K562 (cell line): Measurements from ENCODE around the gene GNAT2. TPM values are rescaled to one million over a fixed set of nuclear protein-coding genes. Genes with fewer than 3 reads are reported as not detected.

Source experiments
- CAMTA2 ChIP-seq: fragments of 250-450 bp; sonication (Bioruptor Pico); conservative IDR thresholded peaks from 2 replicates; pipeline ENCODE4 v1.5.1; 2022
- HSF4 ChIP-seq: fragments of 250-450 bp; sonication (Bioruptor Pico); IDR thresholded peaks from 2 replicates; pipeline ENCODE4 v2.1.2; 2022; ENCODE audit warnings: mild to moderate bottlenecking, moderate library complexity, borderline replicate concordance
- NCOR1 ChIP-seq: fragments of 450-650 bp; IDR thresholded peaks from 2 replicates; pipeline ENCODE4 v1.6.1; 2016; ENCODE audit warnings: mild to moderate bottlenecking, moderate library complexity
- RAD21 ChIP-seq, 2 experiments: fragments of 250-450 bp in 1 of 2; fragments of 450-650 bp in 1 of 2; sonication (Bioruptor Pico) in 1 of 2; formaldehyde crosslinking in 1 of 2; IDR thresholded peaks in 1 of 2; conservative IDR thresholded peaks in 1 of 2; 2 replicates each; pipeline versions ENCODE4 v1.4.0 to v1.8.0; 2020 to 2022; ENCODE audit warnings: mild to moderate bottlenecking in 2 of 2, moderate library complexity in 1 of 2
- SIN3B ChIP-seq: fragments of 450-650 bp; IDR thresholded peaks from 2 replicates; pipeline ENCODE4 v1.6.1; 2017; ENCODE audit warnings: low read depth, mild to moderate bottlenecking, moderate library complexity
- SMC3 ChIP-seq: conservative IDR thresholded peaks from 2 replicates; pipeline ENCODE4 v1.6.1; 2011; ENCODE audit warnings: low read depth, low read length, improper control_type of control experiment; ENCODE audit not compliant: insufficient read depth
- THRAP3 ChIP-seq: fragments of 450-650 bp; IDR thresholded peaks from 2 replicates; pipeline ENCODE4 v1.6.1; 2016; ENCODE audit warnings: mild to moderate bottlenecking, inconsistent platforms, borderline replicate concordance
- ZBTB17 ChIP-seq: fragments of 450-650 bp; formaldehyde crosslinking; IDR thresholded peaks from 2 replicates; pipeline ENCODE4 v1.4.0; 2020; ENCODE audit warnings: mild to moderate bottlenecking
- ZKSCAN8 ChIP-seq: fragments of 200-800 bp; sonication (Bioruptor generic); IDR thresholded peaks from 2 replicates; pipeline ENCODE4 v1.6.1; 2016; ENCODE audit warnings: missing genetic modification characterization, missing compliant biosample characterization
- ZNF263 ChIP-seq: sonication (generic); formaldehyde crosslinking; IDR thresholded peaks from 2 replicates; pipeline ENCODE4 v1.8.0; 2022; ENCODE audit warnings: mild to moderate bottlenecking, missing genetic modification reagents, borderline replicate concordance
- ZNF696 ChIP-seq: fragments of 250-450 bp; sonication (Bioruptor Pico); conservative IDR thresholded peaks from 2 replicates; pipeline ENCODE4 v1.4.0; 2020; ENCODE audit warnings: mild to moderate bottlenecking, moderate library complexity
- ZNF76 ChIP-seq: fragments of 250-450 bp; sonication (Bioruptor Pico); IDR thresholded peaks from 2 replicates; pipeline ENCODE4 v1.4.0; 2020; ENCODE audit warnings: mild to moderate bottlenecking, moderate library complexity, borderline replicate concordance
- polyA plus RNA-seq, 8 experiments: library from polyadenylated mRNA; depleted of rRNA in 4 of 8; stranded (reverse) in 5 of 8; unstranded in 3 of 8; fragments of >200 nt; fragmentation: Nextera tagmentation in 2 of 8; fragmentation: Illumina TruSeq in 1 of 8; extraction: Ambion mirVana in 2 of 8; extraction: Trizol in 1 of 8; gene quantifications; 2 replicates each; pipeline versions ENCODE4 v1.2.1 to v1.2.3, GENCODE V29; 2011 to 2014; ENCODE audit warnings: inconsistent platforms in 1 of 8, missing spikeins in 1 of 8
- total RNA-seq, 7 experiments: library from RNA; depleted of rRNA in 6 of 7; stranded (reverse); fragments of >200 nt in 6 of 7; fragmentation: Illumina TruSeq in 2 of 7; extraction: Trizol in 2 of 7; gene quantifications; 2 replicates each; pipeline versions ENCODE4 v1.2.1 to v1.2.3, GENCODE V29; 2011 to 2021; ENCODE audit warnings: low replicate concordance in 1 of 7
- TF ChIP-seq, protein P1 (sequence below): IDR thresholded peaks from 3 replicates; pipeline ENCODE4 v1.6.1; 2011; ENCODE audit warnings: borderline replicate concordance, mild to moderate bottlenecking; ENCODE audit not compliant: insufficient read length, insufficient read depth
- TF ChIP-seq, protein P2 (sequence below): fragments of 450-650 bp; IDR thresholded peaks from 2 replicates; pipeline ENCODE4 v1.6.1; 2018; ENCODE audit not compliant: partially characterized antibody
- TF ChIP-seq, protein P3 (sequence below): fragments of 250-450 bp; sonication (Bioruptor Pico); IDR thresholded peaks from 2 replicates; pipeline ENCODE4 v1.8.0; 2021; ENCODE audit warnings: mild to moderate bottlenecking, moderate library complexity
- TF ChIP-seq, protein P4 (sequence below): fragments of 450-650 bp; IDR thresholded peaks from 2 replicates; pipeline ENCODE4 v1.6.1; 2017; ENCODE audit warnings: antibody characterized with exemption, mild to moderate bottlenecking

The GNAT2 gene
- total and polyA plus RNA-seq, 9 of the 15 experiments (the other 6 are each of a cell fraction or from before 2014, with no cell fraction given): 0.06 to 0.52 (median 0.24) TPM; not detected in 1

DNA sequence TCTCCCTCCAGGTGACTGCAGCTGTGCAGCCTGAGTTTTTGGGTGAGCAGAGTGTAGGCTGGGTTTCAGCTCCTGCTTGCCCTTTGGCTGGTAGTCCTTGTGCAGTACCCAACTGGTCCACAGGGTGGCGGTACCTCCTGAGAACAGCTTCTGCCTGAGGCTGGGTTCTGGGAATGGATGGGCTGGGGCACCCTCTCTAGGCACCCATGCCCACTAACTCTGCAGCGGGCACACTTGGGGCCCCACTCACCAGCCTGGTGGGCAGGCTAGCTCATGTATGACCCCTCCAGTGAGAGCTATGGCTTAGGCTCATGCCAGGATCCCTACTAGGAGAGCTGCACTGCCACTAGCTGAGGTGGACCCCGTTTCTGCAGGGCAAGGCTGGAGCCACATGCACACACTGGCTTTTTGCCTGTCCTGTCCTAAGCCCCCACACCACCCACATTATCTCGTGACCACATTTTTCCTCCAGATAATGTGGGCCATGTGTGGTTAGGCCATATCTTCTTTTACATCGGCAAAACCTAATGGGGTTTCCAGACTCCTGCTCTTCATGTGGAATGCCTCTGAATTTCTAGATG is 21.0 kb upstream of the GNAT2 start (continued):
- TF ChIP-seq, protein P1, sequence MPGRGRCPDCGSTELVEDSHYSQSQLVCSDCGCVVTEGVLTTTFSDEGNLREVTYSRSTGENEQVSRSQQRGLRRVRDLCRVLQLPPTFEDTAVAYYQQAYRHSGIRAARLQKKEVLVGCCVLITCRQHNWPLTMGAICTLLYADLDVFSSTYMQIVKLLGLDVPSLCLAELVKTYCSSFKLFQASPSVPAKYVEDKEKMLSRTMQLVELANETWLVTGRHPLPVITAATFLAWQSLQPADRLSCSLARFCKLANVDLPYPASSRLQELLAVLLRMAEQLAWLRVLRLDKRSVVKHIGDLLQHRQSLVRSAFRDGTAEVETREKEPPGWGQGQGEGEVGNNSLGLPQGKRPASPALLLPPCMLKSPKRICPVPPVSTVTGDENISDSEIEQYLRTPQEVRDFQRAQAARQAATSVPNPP: no peak
- TF ChIP-seq ZNF76 (CRISPR knock-in tag): 0 out of 2 replicates have a peak, but pooled peaks have one; percentile 34
- TF ChIP-seq ZKSCAN8 (CRISPR knock-in tag): no peak
- TF ChIP-seq, protein P2, sequence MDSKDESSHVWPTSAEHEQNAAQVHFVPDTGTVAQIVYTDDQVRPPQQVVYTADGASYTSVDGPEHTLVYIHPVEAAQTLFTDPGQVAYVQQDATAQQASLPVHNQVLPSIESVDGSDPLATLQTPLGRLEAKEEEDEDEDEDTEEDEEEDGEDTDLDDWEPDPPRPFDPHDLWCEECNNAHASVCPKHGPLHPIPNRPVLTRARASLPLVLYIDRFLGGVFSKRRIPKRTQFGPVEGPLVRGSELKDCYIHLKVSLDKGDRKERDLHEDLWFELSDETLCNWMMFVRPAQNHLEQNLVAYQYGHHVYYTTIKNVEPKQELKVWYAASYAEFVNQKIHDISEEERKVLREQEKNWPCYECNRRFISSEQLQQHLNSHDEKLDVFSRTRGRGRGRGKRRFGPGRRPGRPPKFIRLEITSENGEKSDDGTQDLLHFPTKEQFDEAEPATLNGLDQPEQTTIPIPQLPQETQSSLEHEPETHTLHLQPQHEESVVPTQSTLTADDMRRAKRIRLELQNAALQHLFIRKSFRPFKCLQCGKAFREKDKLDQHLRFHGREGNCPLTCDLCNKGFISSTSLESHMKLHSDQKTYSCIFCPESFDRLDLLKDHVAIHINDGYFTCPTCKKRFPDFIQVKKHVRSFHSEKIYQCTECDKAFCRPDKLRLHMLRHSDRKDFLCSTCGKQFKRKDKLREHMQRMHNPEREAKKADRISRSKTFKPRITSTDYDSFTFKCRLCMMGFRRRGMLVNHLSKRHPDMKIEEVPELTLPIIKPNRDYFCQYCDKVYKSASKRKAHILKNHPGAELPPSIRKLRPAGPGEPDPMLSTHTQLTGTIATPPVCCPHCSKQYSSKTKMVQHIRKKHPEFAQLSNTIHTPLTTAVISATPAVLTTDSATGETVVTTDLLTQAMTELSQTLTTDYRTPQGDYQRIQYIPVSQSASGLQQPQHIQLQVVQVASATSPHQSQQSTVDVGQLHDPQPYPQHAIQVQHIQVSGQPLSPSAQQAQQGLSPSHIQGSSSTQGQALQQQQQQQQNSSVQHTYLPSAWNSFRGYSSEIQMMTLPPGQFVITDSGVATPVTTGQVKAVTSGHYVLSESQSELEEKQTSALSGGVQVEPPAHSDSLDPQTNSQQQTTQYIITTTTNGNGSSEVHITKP: no peak
- no peak for TF ChIP-seq THRAP3
- no peak for TF ChIP-seq NCOR1
- peak; percentile 19; the same call in 1 of the 2 replicates for TF ChIP-seq SIN3B
- TF ChIP-seq, protein P3, sequence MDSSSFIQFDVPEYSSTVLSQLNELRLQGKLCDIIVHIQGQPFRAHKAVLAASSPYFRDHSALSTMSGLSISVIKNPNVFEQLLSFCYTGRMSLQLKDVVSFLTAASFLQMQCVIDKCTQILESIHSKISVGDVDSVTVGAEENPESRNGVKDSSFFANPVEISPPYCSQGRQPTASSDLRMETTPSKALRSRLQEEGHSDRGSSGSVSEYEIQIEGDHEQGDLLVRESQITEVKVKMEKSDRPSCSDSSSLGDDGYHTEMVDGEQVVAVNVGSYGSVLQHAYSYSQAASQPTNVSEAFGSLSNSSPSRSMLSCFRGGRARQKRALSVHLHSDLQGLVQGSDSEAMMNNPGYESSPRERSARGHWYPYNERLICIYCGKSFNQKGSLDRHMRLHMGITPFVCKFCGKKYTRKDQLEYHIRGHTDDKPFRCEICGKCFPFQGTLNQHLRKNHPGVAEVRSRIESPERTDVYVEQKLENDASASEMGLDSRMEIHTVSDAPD (CRISPR knock-in tag): no peak
- peak; percentile 59 to 78 for TF ChIP-seq RAD21 (CRISPR knock-in tag; conservative IDR thresholded peaks at IDR 0.05 in 1 of 2, IDR thresholded peaks at IDR 0.05 in 1 of 2)
- TF ChIP-seq ZNF696 (CRISPR knock-in tag): no peak
- TF ChIP-seq ZNF263 (CRISPR knock-in tag): no peak
- TF ChIP-seq, protein P4, sequence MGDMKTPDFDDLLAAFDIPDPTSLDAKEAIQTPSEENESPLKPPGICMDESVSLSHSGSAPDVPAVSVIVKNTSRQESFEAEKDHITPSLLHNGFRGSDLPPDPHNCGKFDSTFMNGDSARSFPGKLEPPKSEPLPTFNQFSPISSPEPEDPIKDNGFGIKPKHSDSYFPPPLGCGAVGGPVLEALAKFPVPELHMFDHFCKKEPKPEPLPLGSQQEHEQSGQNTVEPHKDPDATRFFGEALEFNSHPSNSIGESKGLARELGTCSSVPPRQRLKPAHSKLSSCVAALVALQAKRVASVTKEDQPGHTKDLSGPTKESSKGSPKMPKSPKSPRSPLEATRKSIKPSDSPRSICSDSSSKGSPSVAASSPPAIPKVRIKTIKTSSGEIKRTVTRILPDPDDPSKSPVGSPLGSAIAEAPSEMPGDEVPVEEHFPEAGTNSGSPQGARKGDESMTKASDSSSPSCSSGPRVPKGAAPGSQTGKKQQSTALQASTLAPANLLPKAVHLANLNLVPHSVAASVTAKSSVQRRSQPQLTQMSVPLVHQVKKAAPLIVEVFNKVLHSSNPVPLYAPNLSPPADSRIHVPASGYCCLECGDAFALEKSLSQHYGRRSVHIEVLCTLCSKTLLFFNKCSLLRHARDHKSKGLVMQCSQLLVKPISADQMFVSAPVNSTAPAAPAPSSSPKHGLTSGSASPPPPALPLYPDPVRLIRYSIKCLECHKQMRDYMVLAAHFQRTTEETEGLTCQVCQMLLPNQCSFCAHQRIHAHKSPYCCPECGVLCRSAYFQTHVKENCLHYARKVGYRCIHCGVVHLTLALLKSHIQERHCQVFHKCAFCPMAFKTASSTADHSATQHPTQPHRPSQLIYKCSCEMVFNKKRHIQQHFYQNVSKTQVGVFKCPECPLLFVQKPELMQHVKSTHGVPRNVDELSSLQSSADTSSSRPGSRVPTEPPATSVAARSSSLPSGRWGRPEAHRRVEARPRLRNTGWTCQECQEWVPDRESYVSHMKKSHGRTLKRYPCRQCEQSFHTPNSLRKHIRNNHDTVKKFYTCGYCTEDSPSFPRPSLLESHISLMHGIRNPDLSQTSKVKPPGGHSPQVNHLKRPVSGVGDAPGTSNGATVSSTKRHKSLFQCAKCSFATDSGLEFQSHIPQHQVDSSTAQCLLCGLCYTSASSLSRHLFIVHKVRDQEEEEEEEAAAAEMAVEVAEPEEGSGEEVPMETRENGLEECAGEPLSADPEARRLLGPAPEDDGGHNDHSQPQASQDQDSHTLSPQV: no peak
- peak; percentile 90 for TF ChIP-seq SMC3
- peak; percentile 43; the same call in 1 of the 2 replicates for TF ChIP-seq ZBTB17
- no peak for TF ChIP-seq HSF4 (CRISPR knock-in tag)
- no peak for TF ChIP-seq CAMTA2
